Measurements from ENCODE around the gene ZNF804B.

DNA sequence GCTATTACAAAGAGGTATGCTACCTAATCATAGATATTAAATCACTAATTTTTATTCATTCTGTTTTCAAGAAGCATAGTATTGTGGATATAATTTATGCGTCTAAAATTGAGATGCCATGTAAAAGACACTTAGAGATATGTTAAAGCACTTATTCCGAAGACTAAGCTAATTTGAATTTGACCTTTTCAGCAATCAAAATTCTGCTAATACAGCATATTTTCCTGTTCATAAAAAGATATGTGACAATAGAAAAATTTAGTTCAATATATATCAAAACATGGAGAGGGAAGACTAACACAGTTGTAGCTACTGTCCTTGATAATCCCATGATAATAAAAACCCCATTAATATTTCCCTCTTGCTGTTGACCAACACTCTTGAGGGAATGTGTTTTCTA, 422.6 kb downstream of the ZNF804B start:
- TF ChIP-seq, protein P1, sequence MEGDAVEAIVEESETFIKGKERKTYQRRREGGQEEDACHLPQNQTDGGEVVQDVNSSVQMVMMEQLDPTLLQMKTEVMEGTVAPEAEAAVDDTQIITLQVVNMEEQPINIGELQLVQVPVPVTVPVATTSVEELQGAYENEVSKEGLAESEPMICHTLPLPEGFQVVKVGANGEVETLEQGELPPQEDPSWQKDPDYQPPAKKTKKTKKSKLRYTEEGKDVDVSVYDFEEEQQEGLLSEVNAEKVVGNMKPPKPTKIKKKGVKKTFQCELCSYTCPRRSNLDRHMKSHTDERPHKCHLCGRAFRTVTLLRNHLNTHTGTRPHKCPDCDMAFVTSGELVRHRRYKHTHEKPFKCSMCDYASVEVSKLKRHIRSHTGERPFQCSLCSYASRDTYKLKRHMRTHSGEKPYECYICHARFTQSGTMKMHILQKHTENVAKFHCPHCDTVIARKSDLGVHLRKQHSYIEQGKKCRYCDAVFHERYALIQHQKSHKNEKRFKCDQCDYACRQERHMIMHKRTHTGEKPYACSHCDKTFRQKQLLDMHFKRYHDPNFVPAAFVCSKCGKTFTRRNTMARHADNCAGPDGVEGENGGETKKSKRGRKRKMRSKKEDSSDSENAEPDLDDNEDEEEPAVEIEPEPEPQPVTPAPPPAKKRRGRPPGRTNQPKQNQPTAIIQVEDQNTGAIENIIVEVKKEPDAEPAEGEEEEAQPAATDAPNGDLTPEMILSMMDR (conservative IDR thresholded peaks at IDR 0.05; ENCODE audit: low read length) = no peak
- TF ChIP-seq EZH2phosphoT487 (IDR thresholded peaks at IDR 0.05; ENCODE audit: borderline replicate concordance, low read depth, low read length) = no peak

All from OCI-LY7 (cell line).